GM12878 (cell line): ENCODE measurements around the gene LRSAM1. TPM values are rescaled to one million over a fixed set of nuclear protein-coding genes. Genes with fewer than 3 reads are reported as not detected.

Experiments used
- ATAC-seq: fragments of 200-7000 bp; cut with Tn5 transposase; 3 replicates; pipeline ENCODE4 v1.9.1; 2020; ENCODE audit warnings: mild to moderate bottlenecking, moderate library complexity
- BruUV-seq: library from RNA; stranded (reverse); fragments of 400-500 nt; replicated peaks from 2 replicates; lab custom pipeline; 2021; lab: Mats Ljungman, UMichigan
- CTCF ChIA-PET: fragments of 300-600 bp; sonication (Branson Sonifier 250); formaldehyde crosslinking; extraction: SDS; loops from one replicate; lab custom pipeline; 2021; ENCODE audit warnings: inconsistent platforms; lab: Yijun Ruan, JAX
- POLR2A ChIA-PET: fragments of 350-600 bp; formaldehyde crosslinking; extraction: SDS; loops from one replicate; lab custom pipeline; 2021; ENCODE audit warnings: inconsistent platforms; lab: Charles Lee
- RAD21 ChIA-PET: fragments of 300-600 bp; sonication (Branson Sonifier 250); formaldehyde crosslinking; loops from one replicate; lab custom pipeline; 2023; ENCODE audit warnings: antibody characterized with exemption; ENCODE audit not compliant: unreplicated experiment; lab: Charles Lee
- SMC1A ChIA-PET: fragments of 300-600 bp; sonication (Branson Sonifier 250); formaldehyde crosslinking; loops from one replicate; lab custom pipeline; 2023; ENCODE audit not compliant: unreplicated experiment, uncharacterized antibody; lab: Charles Lee
- DNase-seq: peaks from one replicate; pipeline ENCODE4 v3.0.0-alpha.2; 2011; ENCODE audit warnings: low read depth, low spot score
- FAIRE-seq: peaks from 3 replicates; lab custom pipeline; 2011; peaks lifted over from hg19 to GRCh38; lab: Jason Lieb, UNC
- H2AFZ ChIP-seq: 2 replicates; pipeline ENCODE4 v1.6.0; 2011; ENCODE audit warnings: low read depth, low read length, control low read depth; ENCODE audit not compliant: control insufficient read depth
- H3K27ac ChIP-seq: 2 replicates; pipeline ENCODE4 v1.5.1; 2011; ENCODE audit warnings: control low read depth; ENCODE audit not compliant: control insufficient read depth, insufficient read depth
- H3K27me3 ChIP-seq, 2 experiments: replicated peaks in 1 of 2; 2 replicates each; pipeline versions ENCODE4 v1.6.0 to v1.6.1; 2011; ENCODE audit warnings: low read length in 1 of 2; ENCODE audit not compliant: control insufficient read depth in 2 of 2, insufficient read depth in 2 of 2
- H3K36me3 ChIP-seq, 2 experiments: 2 replicates each; pipeline ENCODE4 v1.5.1; 2011; ENCODE audit warnings: low read length in 1 of 2; ENCODE audit not compliant: control insufficient read depth in 2 of 2, insufficient read depth in 2 of 2
- H3K4me1 ChIP-seq: 2 replicates; pipeline ENCODE4 v1.6.1; 2011; ENCODE audit warnings: mild to moderate bottlenecking, low read length, moderate library complexity, mixed read lengths; ENCODE audit not compliant: control insufficient read depth, insufficient read depth
- H3K4me2 ChIP-seq: 2 replicates; pipeline ENCODE4 v1.6.0; 2011; ENCODE audit warnings: control low read depth; ENCODE audit not compliant: control insufficient read depth, insufficient read depth
- H3K4me3 ChIP-seq: fragments of 200-600 bp; sonication (generic); 2 replicates; pipeline ENCODE4 v1.5.1; 2016
- H3K79me2 ChIP-seq: 2 replicates; pipeline ENCODE4 v1.6.0; 2011; ENCODE audit warnings: low read length; ENCODE audit not compliant: control insufficient read depth, insufficient read depth
- H3K9ac ChIP-seq: 2 replicates; pipeline ENCODE4 v1.8.0; 2011; ENCODE audit warnings: low read length, control low read depth, mixed read lengths; ENCODE audit not compliant: control insufficient read depth, insufficient read depth
- H3K9me3 ChIP-seq: replicated peaks from 3 replicates; pipeline ENCODE4 v1.5.1; 2011; ENCODE audit warnings: mild to moderate bottlenecking, low read length; ENCODE audit not compliant: control insufficient read depth, insufficient read depth
- H4K20me1 ChIP-seq: 2 replicates; pipeline ENCODE4 v1.6.0; 2011; ENCODE audit not compliant: control insufficient read depth, insufficient read depth
- BRCA1 ChIP-seq: IDR thresholded peaks from 2 replicates; pipeline ENCODE4 v1.6.1; 2011; ENCODE audit warnings: low read depth, low read length, improper control_type of control experiment
- MYC ChIP-seq: IDR thresholded peaks from 2 replicates; pipeline ENCODE4 v1.6.1; 2011; ENCODE audit warnings: mild to moderate bottlenecking, low read length, moderate library complexity, inconsistent platforms; ENCODE audit not compliant: insufficient read depth, insufficient replicate concordance, insufficient read length, severe bottlenecking
- NKRF ChIP-seq: fragments of 450-650 bp; conservative IDR thresholded peaks from 2 replicates; pipeline ENCODE4 v1.6.1; 2017; ENCODE audit warnings: mild to moderate bottlenecking, moderate library complexity
- PBX3 ChIP-seq: IDR thresholded peaks from 2 replicates; pipeline ENCODE4 v1.6.1; 2011; ENCODE audit warnings: mild to moderate bottlenecking, low read depth, low read length, moderate library complexity; ENCODE audit not compliant: insufficient replicate concordance
- POLR2AphosphoS2 ChIP-seq: IDR thresholded peaks from 2 replicates; pipeline ENCODE4 v1.6.1; 2011; ENCODE audit warnings: low read depth, mild to moderate bottlenecking, low read length, improper control_type of control experiment, moderate library complexity
- ZBTB33 ChIP-seq: fragments of 450-650 bp; IDR thresholded peaks from 2 replicates; pipeline ENCODE4 v1.6.1; 2017; ENCODE audit warnings: mild to moderate bottlenecking
- ZNF592 ChIP-seq: fragments of 450-650 bp; IDR thresholded peaks from 2 replicates; pipeline ENCODE4 v1.6.1; 2017; ENCODE audit warnings: mild to moderate bottlenecking, moderate library complexity
- WGBS: methylation state at CpG from one replicate; pipeline ENCODE4 v1.1.6; 2016; ENCODE audit warnings: low lambda C conversion rate; ENCODE audit not compliant: insufficient replicate concordance, insufficient coverage; ENCODE audit errors: missing lambda C conversion rate; 5-methylcytosine and 5-hydroxymethylcytosine counted together
- in situ Hi-C: fragments of 300-500 bp; cut with MboI; formaldehyde crosslinking; loops from 9 replicates; pipeline ENCODE4 v1.14.3; 2018; ENCODE audit warnings: mixed read lengths
- intact Hi-C: fragments of 100-400 bp; cut with micrococcal nuclease; formaldehyde crosslinking; loops from one replicate; pipeline ENCODE4 v1.14.2; 2022; ENCODE audit not compliant: unreplicated experiment
- polyA plus RNA-seq, 11 experiments: library from polyadenylated mRNA; depleted of rRNA in 4 of 11; unstranded in 6 of 11; stranded (reverse) in 5 of 11; fragments of >200 nt; fragmentation: Nextera tagmentation in 4 of 11; fragmentation: Illumina TruSeq in 1 of 11; extraction: Ambion mirVana in 4 of 11; extraction: Trizol in 1 of 11; gene quantifications; 1 replicate in 1 of 11; 2 replicates in 10 of 11; pipeline versions ENCODE4 v1.2.1 to v1.2.3, GENCODE V29; 2011 to 2016; ENCODE audit warnings: inconsistent platforms in 2 of 11, missing spikeins in 2 of 11, low read depth in 1 of 11
- total RNA-seq, 4 experiments: library from RNA; depleted of rRNA in 3 of 4; stranded (reverse); fragments of >200 nt in 3 of 4; fragmentation: Illumina TruSeq in 1 of 4; extraction: Trizol in 1 of 4; gene quantifications; 2 replicates each; pipeline versions ENCODE4 v1.2.1 to v1.2.3, GENCODE V29; 2013 to 2021

Gene LRSAM1
- total and polyA plus RNA-seq, 10 of the 15 experiments (the other 5 are each of a cell fraction or from before 2014, with no cell fraction given) = 0.14 to 23.4 (median 11.7) TPM

GRCh38 chr9:127541176-127541575 lies 89.9 kb downstream of the LRSAM1 start:
- no TSS peak for BruUV-seq
- POLR2A ChIA-PET = no interaction called here
- no peaks in the 10 kb centered on the region for H3K9me3 ChIP-seq
- WGBS = 30% methylated on average over 7 of the region's 7 CpGs
- RAD21 ChIA-PET = no interaction called here
- no peaks in the 10 kb centered on the region for H3K27me3 ChIP-seq
- no peak overlapping the region for H3K9ac ChIP-seq
- no peak for TF ChIP-seq PBX3
- no peak for TF ChIP-seq POLR2AphosphoS2
- ATAC-seq (no peak), FAIRE-seq (no peak), DNase-seq (no peak)
- intact Hi-C loops (no loop called here), in situ Hi-C loops (no loop called here)
- H3K27ac ChIP-seq = no peak overlapping the region
- SMC1A ChIA-PET = no interaction called here
- H3K4me2 ChIP-seq = no peak overlapping the region
- H3K79me2 ChIP-seq = no peaks in the 10 kb centered on the region
- no peak overlapping the region for H2AFZ ChIP-seq
- no peak overlapping the region for H3K4me3 ChIP-seq
- no peaks in the 10 kb centered on the region for H4K20me1 ChIP-seq
- H3K4me1 ChIP-seq = no peaks in the 10 kb centered on the region
- CTCF ChIA-PET = no interaction called here
- no peaks in the 10 kb centered on the region for H3K36me3 ChIP-seq

- DNase-seq (no peak), FAIRE-seq (no peak), ATAC-seq (no peak)
- Histone ChIP-seq H3K4me3 (no peak overlapping the region), H3K4me1 (no peaks in the 10 kb centered on the region), H3K27me3 (no peaks in the 10 kb centered on the region), H3K9ac (no peak overlapping the region), H3K79me2 (no peaks in the 10 kb centered on the region), H2AFZ (no peak overlapping the region), H4K20me1 (no peaks in the 10 kb centered on the region), H3K9me3 (no peaks in the 10 kb centered on the region), H3K27ac (no peak overlapping the region), H3K4me2 (no peak overlapping the region), H3K36me3 (no peaks in the 10 kb centered on the region)
- intact Hi-C loops = no loop called here
- in situ Hi-C loops = no loop called here
- ChIA-PET SMC1A (no interaction called here), CTCF (no interaction called here), POLR2A (no interaction called here), RAD21 (no interaction called here)
- BruUV-seq = no TSS peak
- 57% methylated on average over 8 of the region's 8 CpGs for WGBS
- TF ChIP-seq MYC (no peak), BRCA1 (no peak), NKRF (no peak), ZBTB33 (no peak), ZNF592 (no peak)
Measured at GRCh38 chr9:127541865-127542264, 90.6 kb downstream of the LRSAM1 start.
